Activated CD8-positive, alpha-beta memory T cell treated with anti-CD3 and anti-CD28 coated beads for 24 hours (primary cell): ENCODE measurements around the gene DENND1B.

Source experiments
- DNase-seq: peaks from one replicate; pipeline ENCODE4 v3.0.0-alpha.2; 2020

The DENND1B gene

DNA sequence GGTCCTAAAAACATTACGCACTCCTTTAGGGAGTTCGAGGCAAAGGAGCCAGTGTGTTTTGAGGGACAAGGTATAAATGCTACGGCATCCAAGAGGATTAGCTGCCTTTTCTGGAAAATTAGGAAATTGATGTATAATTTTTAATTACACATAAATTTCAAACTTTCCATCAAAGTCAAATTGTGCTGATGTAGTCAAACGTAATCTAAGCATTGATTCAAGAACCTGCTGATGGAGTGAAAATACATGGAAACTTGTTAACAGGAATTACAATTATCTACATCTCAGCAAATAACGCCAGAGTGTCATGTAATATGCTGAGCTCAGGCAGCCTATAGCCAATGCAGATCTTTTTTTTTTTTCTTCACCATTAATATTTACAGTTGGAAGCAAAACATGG is 312.7 kb downstream of the DENND1B start:
- no peak for DNase-seq
